GM18498 (cell line): ENCODE measurements around the gene SLC35F6.
A peak's percentile ranks its signal among the peaks of the same experiment; 100 is the strongest.

Source experiments
- ATAC-seq: cut with Tn5 transposase; IDR thresholded peaks from one replicate; pipeline ENCODE4 v1.9.1; 2021; ENCODE audit warnings: mild to moderate bottlenecking, moderate library complexity; ENCODE audit not compliant: unreplicated experiment

The SLC35F6 gene

GRCh38 chr2:26764078-26764887 lies at the start of gene SLC35F6:
SLC35F6 (plus strand) TSS chr2:26764284; CDS start chr2:26764350, 66 bp downstream.
- ATAC-seq: peak; percentile 90

DNA sequence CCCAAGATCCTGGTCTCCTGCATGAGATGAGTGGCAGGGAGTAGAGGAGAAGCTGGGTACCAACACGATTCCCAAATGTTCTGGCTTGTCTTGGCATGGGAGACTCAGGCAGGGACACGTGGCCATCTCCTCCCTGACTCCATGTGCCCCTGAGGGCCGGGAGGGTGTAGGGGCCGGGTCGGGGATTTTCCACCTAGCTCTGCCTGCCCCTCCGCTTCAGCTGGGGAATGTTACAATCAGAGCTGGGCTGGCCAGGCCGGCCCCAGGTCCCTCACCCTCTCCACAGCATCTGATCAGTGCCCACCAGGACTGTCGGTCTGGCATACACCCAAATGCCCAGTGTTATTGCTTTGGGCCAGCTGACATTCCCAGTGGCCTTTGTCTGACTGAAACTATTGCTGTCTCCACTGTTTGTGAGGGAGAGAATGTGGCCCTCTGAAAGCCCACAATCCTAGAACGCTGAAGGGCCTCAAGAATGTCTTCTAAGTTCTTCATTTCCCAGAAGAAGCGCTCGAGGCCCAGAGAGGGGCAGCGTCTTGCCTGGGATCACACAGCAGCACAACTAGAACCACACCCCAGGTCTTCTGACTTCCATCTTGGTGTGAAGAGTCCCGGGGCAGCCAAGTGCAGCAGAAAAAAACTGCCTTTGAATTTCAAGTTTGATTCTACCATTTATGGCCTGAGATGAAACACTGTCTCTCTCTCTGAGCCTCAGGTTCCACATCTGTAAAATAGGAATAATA lies 48.4 kb upstream of the SLC35F6 start:
- ATAC-seq: no peak

DNA sequence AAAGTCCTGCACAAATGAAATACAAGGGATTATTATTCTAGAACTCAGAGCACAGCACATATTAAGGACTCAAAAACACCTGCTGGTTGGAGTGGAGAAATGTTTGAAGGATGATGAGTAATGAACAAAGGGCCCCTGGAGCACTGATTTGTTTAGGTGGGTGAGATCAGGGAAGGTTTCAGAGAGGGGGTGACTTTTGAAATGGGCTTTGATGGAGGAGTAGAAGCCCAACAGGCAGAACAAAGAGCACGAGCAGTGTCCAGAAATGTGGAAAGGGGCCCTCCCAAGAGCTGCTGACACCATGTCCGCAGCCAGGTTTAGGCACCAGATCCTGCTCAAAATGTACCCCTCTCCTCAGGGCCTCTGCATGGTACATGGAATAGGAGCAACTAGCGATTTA lies 47.7 kb upstream of the SLC35F6 start:
- ATAC-seq: no peak

- ATAC-seq: no peak
Measured at GRCh38 chr2:26716769-26717168, 47.3 kb upstream of the SLC35F6 start.

GRCh38 chr2:26717362-26717761 lies 46.7 kb upstream of the SLC35F6 start:
- ATAC-seq: no peak

DNA sequence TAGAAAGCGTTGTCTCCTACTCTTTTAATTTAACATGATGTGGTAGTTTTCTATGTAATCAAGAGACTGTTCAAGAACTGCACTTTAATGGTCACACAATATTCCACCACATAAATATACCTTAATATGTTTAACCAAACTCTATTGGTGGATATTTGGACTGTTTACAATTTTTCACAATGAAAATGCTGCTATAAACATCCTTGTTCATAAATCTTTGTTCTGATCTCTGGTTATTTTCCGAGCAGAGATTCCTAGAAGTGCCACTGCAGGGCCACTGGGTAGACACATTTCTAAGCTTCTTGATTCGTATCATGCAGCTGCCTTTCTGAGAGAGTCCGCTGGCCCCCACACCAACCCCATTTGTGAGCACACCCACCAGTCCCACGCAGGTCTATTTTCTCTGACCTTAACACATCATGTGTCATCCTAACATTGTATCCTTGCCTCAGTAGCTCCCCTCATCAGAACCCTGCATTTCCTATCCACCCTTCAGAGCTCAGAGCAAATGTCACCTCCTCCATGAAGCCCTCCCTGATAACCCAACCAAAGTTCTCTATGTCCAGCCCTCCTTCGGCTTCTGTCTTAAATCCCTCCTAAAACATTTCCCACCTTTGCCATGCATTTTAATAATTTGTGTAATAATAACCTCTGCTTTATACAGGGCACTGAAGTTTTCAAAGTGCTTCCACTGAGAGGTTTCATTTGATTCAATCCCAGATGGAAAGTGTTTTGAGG lies 45.0 kb upstream of the SLC35F6 start:
- ATAC-seq: no peak

DNA sequence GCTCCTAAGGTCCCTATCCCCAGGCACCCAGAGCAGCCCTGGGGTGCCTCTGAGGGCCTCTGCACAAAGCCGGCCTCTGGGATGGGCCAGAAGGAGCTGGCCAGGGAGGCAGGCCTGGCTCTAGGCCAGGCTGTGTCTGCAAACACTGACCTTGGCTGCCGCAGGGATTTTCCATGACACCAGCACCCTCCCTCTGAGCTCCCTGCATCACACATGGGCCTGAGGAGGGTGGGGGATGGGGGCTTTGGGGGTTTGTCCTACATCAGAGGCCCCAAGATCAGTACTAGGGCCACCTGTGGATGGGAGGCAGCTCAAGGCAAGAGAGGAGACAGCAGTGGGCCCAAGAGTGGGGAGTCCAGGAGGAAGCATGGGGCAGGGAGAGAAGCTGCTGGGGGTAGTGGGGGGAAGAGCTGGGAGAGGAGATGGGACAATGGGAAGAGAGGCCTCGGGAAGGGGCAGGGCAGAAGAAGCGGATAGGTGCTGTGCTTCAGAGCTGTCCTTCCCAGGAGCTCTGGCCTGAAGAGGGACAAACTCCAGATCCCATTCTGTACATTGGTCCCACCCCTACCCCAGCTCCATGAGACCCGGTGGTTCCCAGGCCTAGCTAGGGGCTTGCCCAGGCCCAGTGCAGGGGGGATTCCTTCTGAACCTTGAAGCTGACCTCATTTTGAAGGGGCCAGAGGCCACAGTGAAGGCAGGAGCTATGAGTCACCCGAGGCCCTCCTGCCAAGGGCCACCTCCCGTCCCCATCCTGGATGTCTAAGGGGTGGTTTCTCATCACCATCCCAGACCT lies 43.6 kb upstream of the SLC35F6 start:
- no peak for ATAC-seq

GRCh38 chr2:26721115-26722032 lies 42.7 kb upstream of the SLC35F6 start:
- ATAC-seq: no peak

GRCh38 chr2:26722328-26722727 lies 41.8 kb upstream of the SLC35F6 start:
- ATAC-seq: no peak

GRCh38 chr2:26722911-26723310 lies 41.2 kb upstream of the SLC35F6 start:
- ATAC-seq: no peak

GRCh38 chr2:26723475-26723874 lies 40.6 kb upstream of the SLC35F6 start:
- no peak for ATAC-seq

DNA sequence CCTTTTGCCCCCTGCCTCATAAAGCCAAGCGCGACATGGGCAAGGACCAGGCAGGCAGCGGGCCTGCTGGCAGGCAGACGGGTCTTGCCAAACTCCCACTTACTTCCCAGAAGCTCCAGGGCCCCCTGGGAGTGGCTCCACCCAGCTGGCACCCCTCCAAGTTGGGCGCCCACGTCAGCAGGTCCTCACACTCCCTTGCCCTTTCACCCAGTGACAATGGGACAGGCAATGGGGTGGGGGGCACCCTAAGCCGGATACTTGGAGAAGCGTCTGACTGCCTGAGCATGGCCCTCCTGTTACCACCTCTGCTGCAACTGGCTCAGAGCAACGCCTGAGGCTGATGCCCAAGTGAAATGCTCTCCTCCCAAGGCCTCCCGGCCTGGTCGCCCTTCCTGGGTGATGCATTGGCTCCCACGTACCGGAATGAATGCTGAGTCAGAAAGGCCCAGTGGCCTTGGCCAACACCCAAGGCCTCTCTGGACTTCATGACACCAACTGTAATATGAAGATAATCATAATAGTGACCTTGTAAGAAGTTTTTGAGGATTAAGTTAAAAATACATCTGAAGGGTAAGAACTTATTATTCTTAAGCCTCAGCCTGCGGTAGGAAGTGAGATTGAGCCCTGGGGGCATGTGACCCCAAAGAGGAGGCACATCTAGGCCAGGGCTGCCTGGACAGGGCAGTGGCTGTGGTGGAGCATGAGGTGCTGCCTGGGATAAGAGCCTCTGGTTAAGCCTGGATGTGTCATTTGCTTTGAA lies 39.9 kb upstream of the SLC35F6 start:
- ATAC-seq: no peak

DNA sequence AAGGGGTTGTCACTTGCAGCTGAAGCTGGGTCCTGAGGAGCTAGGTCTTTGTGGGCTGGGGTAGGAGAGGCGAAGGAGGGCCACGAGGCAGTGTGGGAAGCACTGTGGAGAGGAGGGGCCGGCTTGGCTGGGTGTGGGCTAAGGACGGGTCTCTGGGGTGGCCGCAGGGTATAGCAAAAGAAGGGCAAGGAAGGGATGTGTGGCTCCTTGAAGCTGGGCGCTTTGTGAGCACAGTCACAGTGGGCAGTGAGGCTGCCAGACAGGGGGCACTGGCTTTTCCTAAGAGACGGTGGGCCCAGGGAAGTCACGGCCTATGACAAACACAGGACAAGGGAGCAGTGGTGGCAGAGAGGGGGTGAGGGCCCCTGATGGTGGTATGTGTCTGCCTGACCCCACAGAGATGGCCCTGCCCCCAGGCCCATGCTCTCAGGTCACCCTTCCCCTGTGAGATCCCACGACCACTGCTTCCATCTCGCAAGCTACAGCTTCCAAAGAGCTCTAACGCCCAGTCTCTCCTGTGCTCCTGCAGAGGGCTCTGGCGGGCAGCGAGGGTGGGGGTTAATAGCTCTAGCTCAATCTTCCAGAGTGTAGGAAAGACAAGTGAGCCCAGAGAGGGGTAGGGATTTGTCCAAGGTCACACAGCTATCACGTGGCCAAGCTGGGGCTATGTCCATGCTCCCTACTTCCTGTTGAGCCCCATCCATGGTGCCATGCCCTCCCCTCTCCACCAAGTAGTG lies 39.1 kb upstream of the SLC35F6 start:
- no peak for ATAC-seq

- ATAC-seq: no peak
Measured at GRCh38 chr2:26725521-26725820, 38.6 kb upstream of the SLC35F6 start.

- ATAC-seq: no peak
Measured at GRCh38 chr2:26726228-26726627, 37.9 kb upstream of the SLC35F6 start.

GRCh38 chr2:26727641-26728561 lies 36.2 kb upstream of the SLC35F6 start:
- ATAC-seq: no peak

DNA sequence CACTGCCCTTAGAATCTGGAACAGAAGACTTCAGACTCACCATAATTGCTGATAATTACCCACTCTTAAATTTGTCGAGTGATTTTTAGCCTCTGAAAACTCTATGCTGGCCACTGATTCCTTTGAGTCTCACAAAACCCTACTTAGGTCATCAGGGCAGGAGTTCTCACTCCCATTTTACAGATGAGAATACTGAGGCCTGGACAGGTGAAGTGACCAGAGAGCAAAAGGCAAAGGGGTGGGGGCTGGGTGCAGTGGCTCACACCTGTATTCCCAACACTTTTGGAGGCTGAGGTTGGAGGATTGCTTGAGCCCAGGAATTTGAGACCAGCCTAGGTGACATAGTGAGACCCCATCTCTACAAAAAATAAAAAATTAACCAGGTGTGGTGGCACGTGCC lies 34.8 kb upstream of the SLC35F6 start:
- ATAC-seq: no peak
